Fibroblast of skin of left biceps (primary cell): ENCODE results near the gene ALMS1.
"Not testable (repeated sequence)": the region's sequence is repeated elsewhere in the genome, so short reads cannot be mapped to it uniquely, and the experiment has no call there.

Experiments used
- DNase-seq, 2 experiments: peaks; one replicate each; pipeline ENCODE4 v3.0.0-alpha.2; 2013; ENCODE audit warnings: low read depth in 2 of 2

Gene ALMS1

DNA sequence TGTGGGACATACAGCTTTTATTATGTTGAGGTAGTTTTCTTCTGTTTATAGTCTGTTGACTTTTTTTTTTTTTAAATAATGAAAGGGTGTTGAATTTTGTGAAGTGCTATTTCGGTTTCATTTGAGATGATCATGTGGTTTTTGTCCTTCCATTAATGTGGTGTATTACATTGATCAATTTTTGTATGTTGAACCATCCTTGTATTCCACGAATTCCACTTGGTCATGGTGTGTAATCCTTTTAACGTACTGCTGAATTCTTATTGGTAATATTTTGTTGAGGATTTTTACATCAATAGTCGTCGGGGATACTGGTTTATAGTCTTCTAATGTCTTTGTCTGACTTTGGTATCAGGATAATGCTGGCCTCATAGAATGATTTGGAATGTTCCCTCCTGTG lies 18.8 kb downstream of the ALMS1 start:
- no peak for DNase-seq

DNA sequence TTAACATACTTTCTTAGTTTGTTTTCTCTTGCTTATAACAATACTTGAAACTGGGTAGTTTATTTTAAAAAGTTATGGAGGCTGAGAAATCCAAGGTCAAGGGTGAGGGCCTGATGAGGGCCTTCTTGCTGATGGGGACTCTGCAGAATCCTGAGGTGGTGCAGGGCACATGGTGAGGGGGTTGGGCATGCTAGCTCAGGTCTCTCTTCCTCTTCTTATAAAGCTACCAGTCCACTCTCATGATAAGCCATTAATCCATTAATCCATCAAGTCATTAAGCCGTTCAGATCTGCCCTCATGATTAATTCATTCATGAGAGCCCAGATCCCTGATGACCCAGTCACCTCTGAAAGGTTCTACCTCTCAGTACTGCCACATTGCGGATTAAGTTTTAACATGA lies 21.4 kb downstream of the ALMS1 start:
- no peak for DNase-seq

DNA sequence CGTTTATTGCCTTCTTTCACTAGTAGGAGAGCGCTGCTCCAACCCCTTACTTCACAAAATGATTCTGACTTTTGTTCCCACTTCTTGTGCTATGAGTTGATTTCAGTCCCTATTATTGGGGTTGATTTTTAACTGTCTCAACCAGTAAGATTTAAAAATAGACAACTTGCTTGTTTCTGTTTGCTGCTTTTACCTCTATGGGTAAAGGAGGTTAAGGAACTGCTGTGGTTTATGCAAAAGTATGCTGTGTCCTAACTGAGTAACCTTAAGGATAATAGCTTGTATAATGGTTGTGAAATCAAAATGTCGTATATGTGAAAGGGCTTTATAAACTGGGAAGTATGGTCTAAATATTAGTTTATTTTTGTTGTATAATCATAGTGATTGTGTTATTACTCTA lies 22.6 kb downstream of the ALMS1 start:
- DNase-seq = no peak

DNA sequence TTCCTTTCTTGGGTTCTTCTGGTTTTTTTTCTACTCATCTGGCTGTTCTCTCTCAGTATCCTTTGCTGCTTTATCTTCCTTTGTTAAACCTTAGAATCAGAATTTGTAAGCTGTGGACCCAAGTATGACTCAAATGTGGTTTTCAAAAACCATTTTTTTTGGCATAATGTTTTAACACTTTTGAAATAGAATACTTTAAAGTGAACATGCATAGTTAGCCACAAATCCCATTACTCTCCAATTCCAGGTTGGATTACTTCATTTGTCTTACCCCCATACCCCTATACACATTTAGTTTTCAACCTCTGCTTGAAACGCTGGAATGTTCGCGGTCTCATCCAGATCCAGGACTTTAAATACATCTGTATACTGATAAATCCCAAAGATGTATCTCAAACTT lies 29.1 kb downstream of the ALMS1 start:
- peak; percentile 34 to 43 for DNase-seq

DNA sequence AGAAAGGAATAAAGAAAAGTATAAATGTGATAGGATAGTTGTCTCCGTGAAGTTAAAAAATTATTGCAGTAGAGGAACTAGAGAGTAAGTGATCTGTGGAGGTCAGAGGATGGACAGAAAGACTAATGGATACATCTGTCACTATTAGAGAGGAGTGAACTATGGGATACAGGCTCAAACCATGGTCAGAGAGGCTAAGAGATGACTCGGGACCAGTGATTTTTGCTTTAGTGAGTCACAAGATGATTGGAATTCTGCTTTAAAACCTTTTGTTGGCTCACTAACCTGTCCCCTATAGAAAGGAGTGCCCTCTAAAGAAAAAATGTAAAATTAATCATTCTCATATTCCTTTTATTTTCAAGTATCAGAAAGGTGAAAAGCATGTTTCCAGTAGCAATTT lies 30.3 kb downstream of the ALMS1 start:
- no peak for DNase-seq

DNA sequence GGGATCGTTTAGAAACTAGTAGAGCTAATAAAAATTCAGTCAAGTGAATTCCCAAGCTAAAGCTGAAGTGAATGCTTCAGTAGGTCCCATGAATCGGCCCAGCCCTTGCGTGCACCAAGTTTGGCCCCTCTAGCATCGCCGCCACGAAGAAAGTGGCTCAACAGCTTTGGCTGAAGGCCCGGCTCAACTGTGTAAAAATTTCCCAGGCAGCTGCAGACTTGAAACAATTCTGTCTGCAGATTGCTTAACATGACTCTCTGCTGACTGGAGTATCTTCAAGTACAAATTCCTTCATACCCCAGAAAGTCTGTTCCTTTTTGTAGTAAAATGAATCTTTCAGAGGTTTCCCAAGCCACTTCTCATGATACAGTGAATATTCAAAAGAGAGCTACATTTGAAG lies 32.7 kb downstream of the ALMS1 start:
- peak; percentile 48 to 56 for DNase-seq

DNA sequence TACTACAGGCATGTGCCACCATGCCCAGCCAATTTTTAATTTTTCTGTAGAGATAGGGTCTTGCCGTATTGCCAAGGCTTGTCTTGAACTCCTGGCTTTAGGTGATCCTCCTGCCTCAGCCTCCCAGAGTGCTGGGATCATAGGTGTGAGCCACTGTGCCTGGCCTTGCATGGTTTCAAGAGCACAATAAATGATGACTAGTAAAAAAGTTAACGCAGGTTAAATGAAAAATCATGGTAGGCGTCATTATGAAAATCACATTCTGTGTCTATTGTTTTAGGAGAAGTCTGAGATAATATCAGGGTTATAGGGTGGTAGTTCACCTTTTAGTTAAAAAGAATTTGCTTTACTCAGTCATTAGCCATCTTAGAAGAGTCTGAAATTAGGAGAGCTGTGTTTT lies 38.3 kb downstream of the ALMS1 start:
- DNase-seq = no peak

DNA sequence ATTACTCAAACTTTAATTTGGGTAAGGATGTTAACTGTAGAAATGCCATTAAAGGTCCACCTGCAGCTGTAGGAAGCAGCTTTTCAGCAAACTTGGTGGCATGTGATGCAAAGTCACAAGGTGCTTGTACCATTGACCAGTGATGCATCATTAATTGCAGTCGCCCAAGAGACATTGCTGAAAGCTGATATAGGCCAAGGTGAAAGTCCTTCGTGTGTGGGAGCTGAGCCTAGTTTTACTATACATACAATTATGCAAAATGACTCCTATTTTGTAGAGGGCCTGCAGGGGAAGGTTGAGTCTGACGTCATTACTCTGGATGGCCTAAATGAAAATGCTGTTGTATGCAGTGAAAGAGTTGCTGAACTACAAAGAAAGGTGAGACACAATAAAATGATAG lies 40.5 kb downstream of the ALMS1 start:
- DNase-seq = no peak

DNA sequence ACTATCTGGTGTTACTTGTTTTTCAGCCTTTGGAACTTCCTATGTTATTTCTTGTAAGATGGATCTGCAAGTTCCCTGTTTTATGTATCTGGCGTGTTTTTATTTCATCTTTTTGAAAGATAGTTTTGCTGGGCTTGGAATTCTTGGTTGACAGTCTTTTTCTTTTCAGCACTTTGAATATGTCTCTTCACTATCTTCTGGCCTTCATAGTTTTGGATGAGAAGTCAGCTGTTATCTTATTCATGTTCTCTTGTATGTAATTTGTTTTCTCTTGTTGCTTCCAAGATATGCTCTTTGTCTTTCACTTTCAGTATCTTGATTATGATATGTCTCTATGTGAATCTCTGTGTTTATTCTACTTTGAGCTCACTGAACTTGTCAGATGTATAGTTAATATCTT lies 50.4 kb downstream of the ALMS1 start:
- DNase-seq = no peak

DNA sequence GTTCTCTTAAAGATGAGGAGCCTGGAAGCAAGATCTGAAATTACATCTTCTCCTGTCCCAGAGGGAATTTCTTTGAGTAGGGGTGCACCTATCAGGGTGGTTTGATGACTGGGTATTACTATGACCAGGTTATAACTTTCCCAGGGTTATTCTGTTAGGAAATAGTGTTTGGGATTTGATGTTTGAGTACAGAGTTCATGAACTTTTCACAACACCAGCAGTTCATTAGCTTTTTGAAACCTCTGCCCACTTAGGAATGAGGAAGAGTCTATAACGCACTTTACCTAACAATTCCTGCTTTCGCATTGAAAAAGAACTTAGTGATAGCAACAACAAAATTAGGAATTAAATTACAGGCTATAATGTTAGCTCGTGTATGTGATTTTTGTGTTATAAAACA lies 58.6 kb downstream of the ALMS1 start:
- DNase-seq = no peak

DNA sequence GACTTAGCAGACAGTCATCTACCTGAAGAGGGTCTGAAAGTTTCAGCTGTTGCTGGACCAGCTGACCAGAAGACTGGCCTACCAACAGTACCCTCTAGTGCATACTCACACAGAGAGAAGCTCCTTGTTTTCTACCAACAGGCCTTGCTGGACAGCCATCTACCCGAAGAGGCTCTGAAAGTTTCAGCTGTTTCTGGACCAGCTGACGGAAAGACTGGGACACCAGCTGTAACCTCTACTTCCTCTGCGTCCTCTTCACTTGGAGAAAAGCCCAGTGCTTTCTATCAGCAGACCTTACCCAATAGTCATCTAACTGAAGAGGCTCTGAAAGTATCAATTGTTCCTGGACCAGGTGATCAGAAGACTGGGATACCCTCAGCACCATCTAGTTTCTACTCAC lies 63.2 kb downstream of the ALMS1 start:
- no peak for DNase-seq

DNA sequence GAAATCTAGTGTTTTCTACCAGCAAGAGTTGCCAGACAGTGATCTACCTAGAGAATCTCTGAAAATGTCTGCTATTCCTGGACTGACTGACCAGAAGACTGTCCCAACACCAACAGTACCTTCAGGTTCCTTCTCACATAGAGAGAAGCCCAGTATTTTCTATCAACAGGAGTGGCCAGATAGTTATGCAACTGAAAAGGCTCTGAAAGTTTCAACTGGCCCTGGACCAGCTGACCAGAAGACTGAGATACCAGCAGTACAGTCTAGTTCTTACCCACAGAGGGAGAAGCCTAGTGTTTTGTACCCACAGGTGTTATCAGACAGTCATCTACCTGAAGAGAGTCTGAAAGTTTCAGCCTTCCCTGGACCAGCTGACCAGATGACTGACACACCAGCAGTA lies 63.8 kb downstream of the ALMS1 start:
- no peak for DNase-seq

DNA sequence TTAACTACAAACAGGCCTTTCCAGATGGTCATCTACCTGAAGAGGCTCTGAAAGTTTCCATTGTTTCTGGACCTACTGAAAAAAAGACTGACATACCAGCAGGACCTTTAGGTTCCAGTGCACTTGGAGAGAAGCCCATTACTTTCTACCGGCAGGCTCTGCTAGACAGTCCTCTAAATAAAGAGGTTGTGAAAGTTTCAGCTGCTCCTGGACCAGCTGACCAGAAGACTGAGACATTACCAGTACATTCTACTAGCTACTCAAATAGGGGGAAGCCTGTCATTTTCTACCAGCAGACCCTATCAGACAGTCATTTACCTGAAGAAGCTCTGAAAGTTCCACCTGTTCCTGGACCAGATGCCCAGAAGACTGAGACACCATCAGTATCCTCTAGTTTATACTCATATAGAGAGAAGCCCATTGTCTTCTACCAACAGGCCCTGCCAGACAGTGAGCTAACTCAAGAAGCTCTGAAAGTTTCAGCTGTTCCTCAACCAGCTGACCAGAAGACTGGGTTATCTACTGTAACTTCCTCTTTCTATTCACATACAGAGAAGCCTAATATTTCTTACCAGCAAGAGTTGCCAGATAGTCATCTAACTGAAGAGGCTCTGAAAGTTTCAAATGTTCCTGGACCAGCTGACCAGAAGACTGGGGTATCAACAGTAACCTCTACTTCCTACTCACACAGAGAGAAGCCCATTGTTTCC lies 65.8 kb downstream of the ALMS1 start:
- DNase-seq = no peak

DNA sequence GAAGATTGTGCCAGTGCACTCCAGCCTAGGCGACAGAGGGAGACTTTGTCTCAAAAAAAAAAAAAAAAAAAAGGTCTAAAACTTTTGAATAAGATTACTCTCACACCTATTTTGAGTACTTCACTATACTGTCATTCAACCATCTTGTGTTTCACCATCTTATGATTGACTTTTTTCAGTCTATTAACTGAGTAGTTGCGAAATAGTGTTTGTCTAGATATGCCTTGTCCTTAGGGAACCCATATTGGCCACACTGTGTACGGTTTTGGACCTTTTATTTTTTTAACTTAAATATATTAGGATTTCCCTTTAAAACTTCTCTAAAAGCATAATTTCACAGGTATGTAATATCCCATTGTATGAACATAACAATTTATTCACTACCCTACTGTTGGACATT lies 72.3 kb downstream of the ALMS1 start:
- no peak for DNase-seq

DNA sequence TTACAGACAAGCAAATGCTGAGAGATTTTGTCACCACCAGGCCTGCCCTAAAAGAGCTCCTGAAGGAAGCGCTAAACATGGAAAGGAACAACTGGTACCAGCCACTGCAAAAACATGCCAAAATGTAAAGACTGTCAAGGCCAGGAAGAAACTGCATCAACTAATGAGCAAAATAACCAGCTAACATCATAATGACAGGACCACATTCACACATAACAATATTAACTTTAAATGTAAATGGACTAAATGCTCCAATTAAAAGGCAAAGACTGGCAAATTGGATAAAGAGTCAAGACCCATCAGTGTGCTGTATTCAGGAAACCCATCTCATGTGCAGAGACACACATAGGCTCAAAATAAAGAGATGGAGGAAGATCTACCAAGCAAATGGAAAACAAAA lies 76.8 kb downstream of the ALMS1 start:
- not testable (repeated sequence) for DNase-seq

DNA sequence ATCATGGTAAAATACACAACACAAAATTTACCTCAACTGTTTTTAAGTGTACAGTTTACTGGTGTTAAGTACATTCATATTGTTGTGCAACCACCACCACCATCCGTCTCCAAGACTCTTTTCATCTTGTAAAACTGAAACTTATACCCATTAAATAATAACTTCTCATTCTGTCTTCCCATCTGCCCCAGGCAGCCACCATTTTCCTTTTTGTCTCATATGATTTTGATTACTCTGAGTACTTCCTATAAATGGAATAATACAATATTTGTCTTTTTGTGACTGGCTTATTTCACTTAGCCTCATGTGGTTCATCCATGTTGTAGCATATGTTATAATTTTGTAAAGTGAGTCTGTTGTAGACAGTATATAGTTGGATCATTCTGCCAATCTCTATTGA lies 82.7 kb downstream of the ALMS1 start:
- DNase-seq = no peak

DNA sequence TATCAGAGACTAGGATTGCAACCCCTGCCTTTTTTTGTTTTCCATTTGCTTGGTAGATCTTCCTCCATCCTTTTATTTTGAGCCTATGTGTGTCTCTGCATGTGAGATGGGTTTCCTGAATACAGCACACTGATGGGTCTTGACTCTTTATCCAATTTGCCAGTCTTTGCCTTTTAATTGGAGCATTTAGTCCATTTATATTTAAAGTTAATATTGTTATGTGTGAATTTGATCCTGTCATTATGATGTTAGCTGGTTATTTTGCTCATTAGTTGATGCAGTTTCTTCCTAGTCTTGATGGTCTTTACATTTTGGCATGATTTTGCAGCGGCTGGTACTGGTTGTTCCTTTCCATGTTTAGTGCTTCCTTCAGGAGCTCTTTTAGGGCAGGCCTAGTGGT lies 98.2 kb downstream of the ALMS1 start:
- not testable (repeated sequence) for DNase-seq

DNA sequence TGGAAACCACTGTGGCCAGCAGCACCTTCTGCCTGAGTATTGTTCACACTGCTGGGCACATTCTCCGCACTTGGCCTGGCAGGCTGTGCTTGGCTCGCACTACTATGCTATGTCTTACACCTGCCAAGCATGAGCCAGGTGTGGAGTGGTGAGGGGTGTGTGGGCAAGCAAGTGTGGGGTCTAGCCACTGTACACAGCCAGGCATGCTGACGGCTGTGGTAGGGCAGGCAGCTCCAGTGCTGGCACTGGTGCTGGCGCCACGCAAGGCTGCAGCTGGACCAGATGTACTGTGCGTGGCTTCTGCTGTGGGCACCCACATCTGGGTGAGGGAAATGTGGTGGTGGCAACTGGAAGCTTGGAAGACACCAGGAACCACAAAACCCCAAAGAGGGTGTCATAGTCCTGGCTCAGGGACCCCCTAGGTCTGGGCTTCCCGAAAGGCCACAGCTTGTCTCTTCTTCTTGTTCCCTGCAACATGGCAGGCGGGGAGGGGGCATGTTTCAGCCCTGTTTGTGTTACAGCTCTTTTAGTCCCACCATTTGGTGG lies 101.5 kb downstream of the ALMS1 start:
- no peak for DNase-seq

DNA sequence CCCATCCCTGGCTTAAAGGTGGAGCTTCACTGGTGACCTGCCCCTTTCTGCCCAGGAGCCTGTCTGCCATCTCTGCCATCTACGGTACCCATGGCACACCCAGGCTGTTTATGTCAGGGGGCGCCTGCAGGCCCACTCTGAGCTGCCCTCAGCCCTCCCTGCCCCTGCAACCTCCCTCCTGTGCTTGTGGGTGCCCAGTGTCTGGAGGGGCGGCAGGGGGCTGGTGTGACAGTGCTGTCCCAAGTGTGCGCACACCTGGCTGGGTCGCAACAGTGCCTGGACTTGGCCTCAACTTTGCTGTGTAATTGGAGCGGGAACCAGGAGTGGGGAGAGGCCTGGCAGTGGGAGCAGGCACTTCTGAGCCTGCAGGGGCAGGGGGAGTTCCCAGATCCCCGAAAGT lies 102.4 kb downstream of the ALMS1 start:
- no peak for DNase-seq

DNA sequence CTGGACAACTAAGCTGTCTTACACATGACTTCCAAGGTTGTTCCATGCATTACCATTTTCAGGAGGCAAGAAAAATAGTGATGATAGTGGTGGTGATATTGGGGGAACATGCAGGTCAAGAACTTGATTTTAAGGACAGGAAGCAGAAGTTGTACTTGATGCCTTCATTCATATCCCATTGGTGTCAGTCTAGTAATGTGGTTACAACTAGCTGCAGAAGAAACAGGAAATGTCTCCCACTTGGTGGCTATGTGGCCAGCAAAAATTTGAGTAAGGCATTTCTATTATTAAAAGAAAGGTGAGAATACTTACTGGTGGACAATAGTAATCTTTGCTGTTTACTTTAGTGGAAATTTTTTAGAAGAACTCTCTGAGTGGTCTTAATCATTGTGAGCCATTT lies 103.4 kb downstream of the ALMS1 start:
- DNase-seq = no peak

DNA sequence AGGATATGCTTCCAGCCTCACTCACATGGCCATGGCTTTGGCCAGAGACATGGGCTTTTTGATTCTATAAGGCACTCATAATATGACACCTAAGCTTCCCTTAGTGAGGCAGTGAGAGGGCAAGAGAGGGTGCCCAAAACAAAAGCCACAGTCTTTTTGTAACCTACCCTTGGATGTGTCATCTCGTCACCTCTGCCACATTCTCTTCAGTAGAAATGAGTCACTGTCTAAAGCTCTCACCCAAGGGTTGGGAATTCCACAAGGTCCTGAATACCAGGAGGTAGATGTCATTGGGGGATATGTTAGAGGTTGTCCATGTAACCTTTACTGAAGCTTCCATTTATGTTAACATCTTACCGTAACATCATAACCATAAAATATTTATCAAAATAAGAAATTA lies 108.4 kb downstream of the ALMS1 start:
- DNase-seq = no peak

DNA sequence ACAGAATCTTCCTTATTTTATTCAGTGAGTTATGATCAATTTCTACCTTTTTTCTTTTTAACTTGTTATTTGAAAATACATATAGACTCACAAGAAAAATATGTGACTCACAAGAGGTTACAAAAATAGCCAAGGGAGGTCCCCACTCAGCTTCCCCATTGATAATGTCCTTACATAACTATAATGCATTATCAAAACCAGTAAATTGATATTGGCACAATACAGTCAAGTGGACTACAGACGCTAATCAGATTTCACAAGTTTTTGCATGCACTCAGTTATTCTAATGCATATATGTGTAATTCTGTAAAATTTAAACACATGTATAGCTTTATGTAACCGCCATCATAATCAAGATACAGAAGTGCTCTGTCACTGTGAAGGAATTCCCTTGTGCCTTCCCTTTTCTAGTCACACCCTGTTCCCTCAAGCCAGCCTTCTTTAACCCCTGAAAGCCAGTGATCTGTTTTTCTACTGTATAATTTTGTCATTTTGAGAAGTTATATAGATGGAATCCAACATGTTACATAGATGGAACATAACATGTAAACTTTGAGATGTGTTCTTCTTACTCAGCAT lies 118.4 kb downstream of the ALMS1 start:
- DNase-seq = no peak

DNA sequence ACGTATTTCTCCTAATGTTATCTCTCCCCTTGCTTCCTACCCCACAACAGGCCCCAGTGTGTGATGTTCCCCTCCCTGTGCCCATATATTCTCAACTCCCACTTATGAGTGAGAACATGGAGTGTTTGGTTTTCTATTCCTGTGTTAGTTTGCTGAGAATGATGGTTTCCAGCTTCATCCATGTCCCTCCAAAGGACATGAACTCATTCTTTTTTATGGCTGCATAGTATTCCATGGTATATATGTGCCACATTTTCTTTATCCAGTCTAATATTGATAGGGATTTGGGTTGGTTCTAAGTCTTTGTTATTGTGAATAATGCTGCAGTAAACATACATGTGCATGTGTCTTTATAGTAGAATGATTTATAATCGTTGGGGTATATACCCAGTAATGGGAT lies 119.2 kb downstream of the ALMS1 start:
- DNase-seq = not testable (repeated sequence)

DNA sequence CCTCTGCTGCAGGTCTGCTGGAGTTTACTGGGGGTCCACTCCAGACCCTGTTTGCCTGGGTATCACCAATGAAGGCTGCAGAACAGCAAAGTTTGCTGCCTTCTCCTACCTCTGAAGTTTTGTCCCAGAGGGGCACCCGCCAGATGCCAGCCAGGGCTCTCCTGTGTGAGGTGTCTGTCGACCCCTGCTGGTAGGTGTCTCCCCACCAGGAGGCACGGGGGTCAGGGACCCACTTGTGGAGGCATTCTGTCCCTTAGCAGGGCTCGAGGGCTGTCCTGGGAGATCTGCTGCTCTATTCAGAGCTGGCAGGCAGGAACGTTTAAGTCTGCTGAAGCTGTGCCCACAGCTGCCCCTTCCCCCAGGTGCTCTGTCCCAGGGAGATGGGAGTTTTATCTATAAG lies 124.8 kb downstream of the ALMS1 start:
- DNase-seq = not testable (repeated sequence)
